T-helper 9 cell (primary cell): ENCODE measurements around the gene TIAM2.

ENCODE experiments used
- DNase-seq: peaks from one replicate; pipeline ENCODE4 v3.0.0-alpha.2; 2020

The TIAM2 gene

GRCh38 chr6:155244434-155244833 is 249.3 kb downstream of the TIAM2 start:
- DNase-seq: no peak

DNA sequence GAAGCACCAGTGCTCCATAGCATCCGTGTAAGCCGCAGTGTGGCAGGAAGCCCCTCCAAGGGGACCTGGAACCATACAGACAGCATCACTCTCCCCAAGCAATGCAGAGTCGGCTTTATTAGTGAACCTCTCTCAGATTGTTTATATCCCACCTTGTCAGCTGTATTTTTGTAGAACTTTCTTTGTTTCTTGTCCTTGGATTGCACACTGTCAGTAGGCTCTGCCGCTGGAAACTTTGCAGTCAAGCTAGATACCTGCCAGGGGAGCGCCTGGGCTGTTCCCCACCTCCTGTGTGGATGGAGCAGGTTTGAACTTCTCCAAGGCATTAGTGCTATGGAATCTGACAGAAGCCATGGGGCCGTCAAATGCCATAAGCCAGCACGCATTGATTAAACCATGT is 250.1 kb downstream of the TIAM2 start:
- no peak for DNase-seq

- DNase-seq: no peak
Observed at GRCh38 chr6:155245831-155246230, 250.7 kb downstream of the TIAM2 start.

DNA sequence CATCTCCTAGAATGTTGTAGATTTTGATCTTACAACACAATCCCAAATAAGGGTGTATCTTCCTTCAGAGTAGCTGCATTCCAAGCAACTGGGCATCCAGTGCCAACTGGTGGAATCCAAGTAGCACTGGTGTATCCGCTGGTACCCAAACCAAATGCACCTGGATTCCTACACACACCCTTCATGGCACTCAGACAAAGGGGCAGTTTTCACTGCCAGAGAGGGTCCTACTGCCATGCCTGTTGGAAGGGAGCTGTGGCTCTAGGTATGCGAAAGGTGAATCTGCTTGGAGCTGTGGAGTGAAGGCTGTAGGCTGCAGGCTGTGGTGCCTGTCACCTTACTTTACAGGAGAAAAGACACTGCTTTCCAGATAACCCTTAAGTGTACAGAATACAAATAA is 251.7 kb downstream of the TIAM2 start:
- DNase-seq: no peak

DNA sequence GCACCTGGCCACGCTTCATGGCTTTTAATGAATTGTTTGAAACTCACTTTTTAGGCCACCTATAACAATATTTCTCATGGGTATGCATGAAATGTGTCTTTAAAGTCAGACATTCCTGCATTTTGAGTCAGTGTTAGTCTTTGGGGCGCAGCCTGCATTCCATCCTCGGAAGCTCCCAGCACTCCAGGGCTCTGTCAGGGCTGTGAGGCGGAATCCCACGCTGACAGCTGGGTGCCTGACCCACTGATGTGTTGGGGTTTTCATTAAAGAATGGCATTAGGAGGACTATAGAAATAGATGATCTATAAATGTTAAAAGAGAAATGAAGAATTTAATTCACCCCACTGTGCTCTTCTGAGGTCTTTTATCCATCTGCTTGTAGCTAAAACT is 252.5 kb downstream of the TIAM2 start:
- no peak for DNase-seq

DNA sequence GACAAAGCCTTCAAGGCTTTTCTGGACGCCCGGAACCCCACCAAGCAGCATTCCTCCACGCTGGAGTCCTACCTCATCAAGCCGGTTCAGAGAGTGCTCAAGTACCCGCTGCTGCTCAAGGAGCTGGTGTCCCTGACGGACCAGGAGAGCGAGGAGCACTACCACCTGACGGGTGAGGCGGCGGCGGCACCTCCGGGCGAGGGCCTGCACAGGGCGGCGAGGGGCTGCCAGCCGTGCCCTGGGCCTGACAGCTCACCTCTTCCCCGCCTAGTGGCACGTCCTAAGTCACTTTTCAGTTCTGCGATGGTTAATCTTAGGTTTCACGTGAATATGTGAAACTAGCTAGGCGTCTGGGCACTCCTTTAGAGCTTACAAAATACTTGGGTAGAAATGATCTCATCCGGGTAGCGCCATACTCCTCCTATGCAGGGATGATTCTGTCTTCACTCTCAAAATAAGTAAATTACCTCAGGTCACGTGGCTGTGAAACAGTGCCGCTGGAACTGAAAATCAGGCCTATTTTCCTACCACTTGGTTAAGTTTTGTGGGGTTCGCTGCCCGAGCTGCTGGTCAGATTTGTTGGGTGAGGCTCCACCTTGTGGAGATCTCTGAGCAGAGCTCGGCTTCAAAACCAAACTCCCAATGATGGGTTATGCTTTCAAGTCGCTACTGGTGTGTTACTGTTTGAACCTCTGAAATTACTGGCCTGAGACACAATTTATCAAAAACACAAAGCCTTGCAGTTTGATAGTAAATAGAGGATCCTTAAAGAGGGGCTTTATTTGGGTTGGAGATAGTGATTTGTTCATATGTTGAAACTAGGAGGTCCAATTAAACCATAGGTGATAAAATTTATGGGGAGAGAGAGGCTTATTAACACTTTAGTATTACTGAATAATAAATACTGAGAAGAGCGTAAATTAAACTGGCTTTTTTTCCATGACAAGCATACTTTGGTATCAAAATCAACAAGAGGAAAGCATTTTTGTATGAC is 253.2 kb downstream of the TIAM2 start:
- no peak for DNase-seq

DNA sequence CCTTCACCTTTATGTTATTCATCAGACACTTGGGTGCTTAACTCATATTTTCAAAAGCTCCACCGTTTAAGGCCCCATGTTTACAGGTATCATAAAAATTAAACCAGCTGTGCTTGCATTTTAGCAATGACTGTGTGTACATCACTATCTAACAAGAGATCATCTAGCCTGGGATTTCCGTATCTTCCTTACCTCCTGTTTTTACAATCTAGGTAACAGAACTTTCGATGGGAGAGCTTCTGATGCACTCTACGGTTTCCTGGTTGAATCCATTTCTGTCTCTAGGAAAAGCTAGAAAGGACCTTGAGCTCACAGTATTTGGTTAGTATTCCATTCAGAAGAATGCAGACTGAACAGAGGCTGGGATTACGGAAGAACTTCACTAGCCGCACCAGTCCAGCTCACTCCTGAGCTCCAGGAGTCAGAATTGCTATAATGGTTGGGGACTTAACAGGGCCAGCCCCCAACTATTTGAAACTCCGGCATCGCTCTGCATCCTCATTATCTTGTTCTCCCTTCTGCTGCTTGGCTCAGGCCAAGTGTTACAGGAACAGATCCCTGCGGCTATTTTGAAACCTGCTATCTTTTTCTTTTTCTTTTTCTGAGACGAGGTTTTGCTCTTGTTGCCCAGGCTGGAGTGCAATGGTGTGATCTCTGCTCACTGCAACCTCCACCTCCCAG is 255.7 kb downstream of the TIAM2 start:
- DNase-seq: no peak

DNA sequence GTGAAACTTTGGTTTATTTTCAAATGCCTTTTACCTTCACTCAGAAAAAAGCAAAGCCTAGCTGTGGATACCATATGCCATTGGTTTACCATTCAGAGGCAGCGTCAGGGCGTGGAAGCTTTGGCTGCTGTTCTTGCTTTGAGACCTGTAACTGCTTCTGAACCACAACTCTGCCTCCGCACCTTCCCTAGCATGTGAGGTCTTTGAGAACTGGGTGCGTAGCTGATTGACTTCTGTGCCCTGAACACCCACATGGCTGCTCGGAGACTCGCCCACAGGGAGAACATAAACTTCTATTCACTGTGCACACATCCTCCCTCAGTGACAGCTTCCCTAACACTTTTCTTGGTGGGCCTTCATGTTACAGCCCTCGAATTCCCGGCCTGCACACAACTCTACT is 257.5 kb downstream of the TIAM2 start:
- no peak for DNase-seq

DNA sequence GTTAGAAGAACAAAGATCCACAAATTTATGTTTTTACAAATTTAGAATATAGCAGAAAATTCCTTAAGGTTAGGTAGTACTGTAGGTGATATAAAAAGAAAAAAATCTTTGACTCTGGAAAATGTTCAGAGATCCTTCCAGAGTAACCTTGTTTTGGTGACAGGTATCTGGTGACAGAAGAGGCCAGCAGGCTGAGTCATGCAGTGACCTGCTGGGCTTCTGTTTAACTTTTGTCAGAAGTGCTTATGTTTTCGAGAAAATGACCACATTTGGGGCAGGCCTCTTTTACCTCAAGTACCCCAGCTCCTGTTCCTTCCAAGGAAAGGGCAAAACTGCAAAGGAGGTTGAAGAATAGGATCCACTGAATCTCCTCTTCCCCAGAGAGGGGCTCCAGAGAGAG is 258.2 kb downstream of the TIAM2 start:
- DNase-seq: no peak

DNA sequence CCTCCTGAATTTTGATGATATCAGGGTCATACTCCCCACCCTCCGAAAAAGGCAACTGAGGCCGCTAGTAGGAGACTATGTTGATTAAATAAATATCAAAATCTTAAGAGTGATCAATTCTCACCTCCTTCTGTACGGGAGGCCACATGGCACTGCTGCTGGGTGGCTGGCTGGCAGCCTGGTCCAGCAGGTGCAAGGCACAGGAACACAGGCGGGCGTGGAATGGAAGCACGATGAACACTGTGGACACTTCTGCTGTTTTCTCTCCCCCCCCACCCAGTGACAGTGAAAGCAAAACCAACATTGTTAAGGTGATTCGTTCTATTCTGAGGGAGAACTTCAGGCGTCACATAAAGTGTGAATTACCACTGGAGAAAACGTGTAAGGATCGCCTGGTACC is 259.0 kb downstream of the TIAM2 start:
- no peak for DNase-seq

GRCh38 chr6:155256122-155256795 is 261.1 kb downstream of the TIAM2 start:
- no peak for DNase-seq

GRCh38 chr6:155257796-155258195 is 262.7 kb downstream of the TIAM2 start:
- DNase-seq: no peak

DNA sequence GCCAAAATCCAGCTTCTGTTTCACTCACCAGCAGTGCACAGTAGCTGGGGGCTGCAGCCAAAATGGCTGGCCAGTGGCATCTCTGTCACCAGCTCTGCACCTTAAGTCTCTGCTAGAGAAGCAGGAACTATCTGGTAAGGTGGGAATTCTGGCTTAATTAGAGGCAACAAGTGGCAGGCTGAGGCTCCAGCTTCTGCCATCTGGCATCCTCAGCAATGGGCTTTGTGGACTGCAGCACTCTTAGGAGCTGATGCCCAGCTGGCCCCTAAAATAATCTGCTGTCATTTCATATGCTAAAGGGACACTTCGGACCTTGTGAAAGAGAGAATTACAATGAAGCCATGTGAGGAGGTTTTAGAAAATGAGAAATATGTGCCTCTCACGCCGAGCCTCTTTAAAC is 264.1 kb downstream of the TIAM2 start:
- DNase-seq: no peak

- DNase-seq: no peak
Observed at GRCh38 chr6:155259897-155260296, 264.8 kb downstream of the TIAM2 start.

GRCh38 chr6:155260686-155261085 is 265.6 kb downstream of the TIAM2 start:
- DNase-seq: no peak

- no peak for DNase-seq
Observed at GRCh38 chr6:155261111-155261900, 266.2 kb downstream of the TIAM2 start.

DNA sequence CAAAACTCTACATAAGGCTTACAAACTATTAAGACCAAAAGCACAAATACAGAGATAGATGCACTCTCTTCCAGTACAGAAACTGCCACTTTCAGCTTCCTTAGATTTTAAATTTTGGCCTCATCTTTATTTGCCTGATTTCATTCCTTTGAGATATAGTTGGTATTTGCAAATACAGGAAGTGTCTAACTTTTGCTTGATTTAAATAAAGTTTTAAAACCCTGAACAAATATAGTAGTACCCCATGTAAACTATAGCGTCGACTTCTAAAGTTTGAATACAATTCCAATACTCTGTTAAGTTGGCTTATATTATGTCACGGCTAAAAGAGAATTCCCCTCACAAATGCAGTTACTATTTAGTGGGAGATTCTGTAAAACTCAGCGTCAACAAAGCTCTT is 267.5 kb downstream of the TIAM2 start:
- no peak for DNase-seq

DNA sequence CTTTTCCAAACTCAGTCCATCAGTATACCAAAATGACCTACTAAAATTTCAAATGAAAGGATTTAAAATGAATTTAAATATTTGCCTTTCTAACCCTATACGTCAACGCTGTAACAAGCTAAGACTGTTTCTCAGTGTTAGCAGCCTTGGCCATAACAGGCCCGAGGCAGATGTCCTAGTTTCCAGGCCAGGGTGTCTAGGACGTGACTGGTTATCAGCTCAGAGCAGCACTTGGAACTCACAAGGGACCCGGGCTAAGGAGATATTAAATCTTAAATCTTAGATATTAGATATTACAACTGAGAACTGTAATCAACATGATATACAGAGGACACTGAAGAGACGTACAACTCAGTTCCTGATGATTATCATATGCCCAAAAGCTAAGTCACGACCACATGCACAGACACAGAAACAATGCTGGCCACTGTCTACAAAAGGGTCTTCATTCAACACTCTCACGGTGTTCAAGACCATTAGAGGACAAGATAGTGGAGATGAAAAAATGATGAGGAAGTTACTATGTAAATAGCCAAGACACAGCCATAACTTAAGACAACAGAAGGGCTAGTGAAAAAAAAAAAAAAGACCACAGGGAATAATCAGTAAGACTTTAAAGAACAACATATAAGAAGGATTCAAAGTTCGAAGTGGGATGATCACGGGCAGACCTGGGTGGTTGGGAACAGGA is 268.4 kb downstream of the TIAM2 start, which contains the start of gene CLDN20:
TSS of gene CLDN20 (plus strand) at position 641 of the 691 bp plus-strand sequence. CDS start 11,707 bp downstream, outside the sequence.
- no peak for DNase-seq

DNA sequence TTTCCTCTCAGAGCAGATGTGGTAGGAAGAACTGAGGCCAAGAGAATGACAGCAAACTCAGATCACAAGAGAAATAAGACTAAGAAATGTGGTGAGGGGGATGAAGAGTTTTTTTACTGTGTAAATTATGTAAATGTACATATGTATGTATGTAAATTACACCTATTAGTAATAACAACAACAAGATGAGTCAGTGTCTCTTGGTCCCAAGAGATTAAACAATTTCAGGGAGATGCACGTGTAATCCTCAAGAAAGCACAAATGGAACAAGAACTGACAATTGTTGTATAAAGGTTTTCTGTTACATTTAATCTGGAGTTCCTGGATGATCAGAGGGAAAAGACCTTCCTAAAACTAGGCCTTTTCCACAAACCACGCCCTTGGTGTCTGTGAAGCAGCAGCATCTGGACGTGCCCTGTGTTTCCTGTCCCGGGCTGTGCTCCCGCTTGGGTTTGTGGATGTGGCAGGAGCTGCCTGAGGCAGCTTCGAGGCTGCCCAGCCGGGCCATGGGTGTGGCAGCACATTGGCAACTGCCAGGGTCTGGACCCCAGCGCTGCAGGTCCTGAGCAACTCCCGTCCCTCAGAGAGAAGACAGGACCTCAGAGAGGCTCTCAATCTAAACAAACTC is 269.7 kb downstream of the TIAM2 start:
- no peak for DNase-seq

- no peak for DNase-seq
Observed at GRCh38 chr6:155265843-155266535, 270.9 kb downstream of the TIAM2 start.

GRCh38 chr6:155267411-155267810 is 272.3 kb downstream of the TIAM2 start:
- DNase-seq: no peak
